ENCODE results near the gene NAB2.
A peak's percentile ranks its signal among the peaks of the same experiment; 100 is the strongest.

The NAB2 gene

GRCh38 chr12:57085999-57086492, 2.9 kb upstream of the NAB2 start:
- no peak for TF ChIP-seq ZNF274 (IDR thresholded peaks at IDR 0.05; ENCODE audit: low read depth, low read length)
- H3K4me3 ChIP-seq (ENCODE audit: low read length), result peak overlapping the region; percentile 77; the same call in 1 of the 2 replicates

DNA sequence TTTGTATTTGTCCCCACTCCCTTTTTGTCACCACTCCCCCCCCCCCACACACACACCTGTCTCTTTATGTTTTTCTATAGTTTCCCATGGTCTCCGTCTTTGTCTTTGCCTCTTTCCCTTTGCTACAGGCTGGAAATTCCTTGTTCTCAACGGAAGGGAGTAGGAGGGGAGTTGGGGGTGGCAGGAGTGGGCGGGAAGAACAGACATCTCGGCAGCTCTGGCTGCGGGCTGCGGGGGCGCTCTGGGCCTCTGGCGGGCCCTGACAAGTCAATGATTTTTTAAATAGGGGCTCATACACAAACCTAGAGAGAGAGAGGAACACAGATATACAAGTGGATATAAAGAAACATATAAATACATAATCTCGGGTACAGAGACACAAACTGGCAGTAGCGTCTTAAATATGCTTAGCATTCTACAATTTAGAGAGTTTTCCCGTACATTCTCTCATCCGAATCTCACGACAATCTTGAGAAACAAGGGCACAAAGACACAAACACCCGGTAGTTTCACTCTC, 2.4 kb upstream of the NAB2 start:
- H3K4me3 ChIP-seq (ENCODE audit: low read length), result peak overlapping the region; percentile 77
- no peak for TF ChIP-seq ZNF274 (IDR thresholded peaks at IDR 0.05; ENCODE audit: low read depth, low read length)

GRCh38 chr12:57087010-57087690, 1.8 kb upstream of the NAB2 start:
- no peak for TF ChIP-seq ZNF274 (IDR thresholded peaks at IDR 0.05; ENCODE audit: low read depth, low read length)
- peak overlapping the region; percentile 77 for H3K4me3 ChIP-seq (ENCODE audit: low read length)

DNA sequence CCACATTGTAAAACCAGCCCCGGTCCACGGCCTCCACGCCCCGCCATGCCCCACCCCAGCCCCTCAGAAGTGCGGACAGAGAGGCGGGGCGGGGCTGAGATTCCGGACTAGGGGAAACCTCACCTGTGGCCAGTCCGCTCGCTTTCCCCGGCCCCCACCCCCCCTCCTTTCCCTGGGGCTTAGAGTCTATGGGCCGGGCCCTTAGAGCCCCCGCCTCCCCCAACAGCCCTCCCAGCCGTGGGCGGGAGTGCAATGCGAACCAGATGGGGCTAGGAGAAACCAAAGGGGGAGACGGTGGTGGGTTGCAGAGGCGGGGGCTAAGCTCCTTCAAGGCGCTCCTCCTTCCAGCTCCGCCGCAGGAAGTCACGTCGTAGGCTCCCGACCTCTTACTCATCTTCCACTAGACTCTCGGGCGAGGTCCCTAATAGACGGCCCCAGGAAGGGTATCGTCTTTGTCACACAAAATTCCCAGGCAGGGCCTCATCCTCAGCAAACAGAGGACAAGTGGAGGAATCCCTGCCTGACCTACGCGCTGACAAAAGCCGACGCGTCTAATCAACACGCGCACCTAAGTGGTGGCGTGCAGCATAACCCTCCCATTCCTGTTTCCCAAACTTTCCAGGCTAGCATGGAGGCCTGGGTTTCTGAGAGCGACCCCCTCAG, 1.1 kb upstream of the NAB2 start:
- H3K4me3 ChIP-seq (ENCODE audit: low read length), result peak overlapping the region; percentile 40

GRCh38 chr12:57089271-57090245, 644 bp downstream of the NAB2 start:
- TF ChIP-seq ZNF274 (IDR thresholded peaks at IDR 0.05; ENCODE audit: low read depth, low read length), result no peak
- peak overlapping the region; percentile 80 for H3K4me3 ChIP-seq (ENCODE audit: low read length)

More for the DNA sequence above, 1.1 kb upstream of the NAB2 start:
- no peak for TF ChIP-seq ZNF274 (IDR thresholded peaks at IDR 0.05; ENCODE audit: low read depth, low read length)

DNA sequence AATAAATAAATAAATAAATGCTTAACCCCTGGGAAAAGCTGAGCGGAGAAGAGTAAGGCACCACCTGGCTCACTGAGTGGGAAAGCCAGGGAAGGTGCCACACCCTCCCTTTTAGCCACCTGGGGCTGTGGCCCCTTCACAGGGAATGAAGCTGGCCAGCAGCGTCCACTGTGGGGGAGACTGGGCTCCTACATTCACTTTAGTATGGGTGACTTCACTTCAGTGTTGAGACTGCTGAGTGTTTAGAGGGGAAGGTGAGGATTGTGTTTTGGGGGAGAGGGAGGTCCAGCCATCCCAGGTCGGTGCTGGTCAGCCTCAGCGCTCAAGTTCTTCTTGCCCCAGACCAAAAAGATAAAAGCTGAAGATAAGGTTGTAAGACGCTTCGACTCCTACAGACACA, 1.6 kb downstream of the NAB2 start:
- TF ChIP-seq ZNF274 (IDR thresholded peaks at IDR 0.05; ENCODE audit: low read depth, low read length), result no peak

GRCh38 chr12:57090924-57091637, 2.2 kb downstream of the NAB2 start:
- no peak overlapping the region for H3K4me3 ChIP-seq (ENCODE audit: low read length)
- TF ChIP-seq ZNF274 (IDR thresholded peaks at IDR 0.05; ENCODE audit: low read depth, low read length), result no peak

More for the DNA sequence above, 1.6 kb downstream of the NAB2 start:
- no peak overlapping the region for H3K4me3 ChIP-seq (ENCODE audit: low read length)

DNA sequence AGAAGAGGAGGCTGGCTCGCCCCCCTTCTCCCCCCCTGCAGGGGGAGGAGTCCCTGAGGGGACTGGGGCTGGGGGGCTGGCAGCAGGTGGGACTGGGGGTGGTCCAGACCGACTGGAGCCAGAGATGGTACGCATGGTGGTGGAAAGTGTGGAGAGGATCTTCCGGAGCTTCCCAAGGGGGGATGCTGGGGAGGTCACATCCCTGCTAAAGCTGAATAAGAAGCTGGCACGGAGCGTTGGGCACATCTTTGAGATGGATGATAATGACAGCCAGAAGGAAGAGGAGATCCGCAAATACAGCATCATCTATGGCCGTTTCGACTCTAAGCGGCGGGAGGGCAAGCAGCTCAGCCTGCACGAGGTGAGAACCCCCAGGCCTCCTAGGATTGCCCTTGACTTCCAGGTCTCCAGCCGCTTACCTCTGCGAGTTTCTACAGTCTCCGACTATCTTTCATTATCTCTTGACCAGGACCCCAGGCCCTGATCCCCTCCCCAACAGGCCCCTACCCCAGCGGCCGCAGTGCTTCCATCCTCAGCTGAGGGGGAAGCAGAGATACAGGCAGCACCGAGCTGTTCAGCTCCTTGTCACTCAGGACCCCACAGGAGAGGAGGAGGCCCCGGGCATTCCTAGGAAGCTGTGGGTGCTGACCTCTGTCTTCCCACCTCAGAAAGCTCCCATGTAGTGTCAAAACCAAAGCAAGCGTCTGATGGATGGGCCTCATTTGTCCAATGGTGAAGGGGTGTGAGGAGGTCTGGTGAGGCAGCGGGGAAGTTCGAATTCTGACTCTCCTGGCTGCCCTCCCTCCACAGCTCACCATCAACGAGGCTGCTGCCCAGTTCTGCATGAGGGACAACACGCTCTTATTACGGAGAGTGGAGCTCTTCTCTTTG, 3.0 kb downstream of the NAB2 start:
- no peak for TF ChIP-seq ZNF274 (IDR thresholded peaks at IDR 0.05; ENCODE audit: low read depth, low read length)
- H3K4me3 ChIP-seq (ENCODE audit: low read length), result no peak overlapping the region

DNA sequence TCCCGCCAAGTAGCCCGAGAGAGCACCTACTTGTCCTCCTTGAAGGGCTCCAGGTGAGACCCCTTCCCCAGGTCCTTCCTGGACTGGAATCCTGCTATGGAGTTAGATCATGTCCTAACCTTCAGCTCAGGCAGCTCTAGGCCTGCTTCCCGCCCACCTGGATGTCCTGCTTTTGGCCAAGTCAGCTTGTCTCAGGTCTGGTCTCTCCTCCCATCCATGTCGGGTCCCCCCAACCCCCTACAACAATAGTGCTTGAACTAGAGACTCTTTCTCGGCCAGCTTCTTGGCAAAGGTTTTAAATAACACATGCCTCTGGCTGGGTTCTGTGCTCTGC, 3.6 kb downstream of the NAB2 start:
- H3K4me3 ChIP-seq (ENCODE audit: low read length), result no peak overlapping the region
- TF ChIP-seq ZNF274 (IDR thresholded peaks at IDR 0.05; ENCODE audit: low read depth, low read length), result no peak

DNA sequence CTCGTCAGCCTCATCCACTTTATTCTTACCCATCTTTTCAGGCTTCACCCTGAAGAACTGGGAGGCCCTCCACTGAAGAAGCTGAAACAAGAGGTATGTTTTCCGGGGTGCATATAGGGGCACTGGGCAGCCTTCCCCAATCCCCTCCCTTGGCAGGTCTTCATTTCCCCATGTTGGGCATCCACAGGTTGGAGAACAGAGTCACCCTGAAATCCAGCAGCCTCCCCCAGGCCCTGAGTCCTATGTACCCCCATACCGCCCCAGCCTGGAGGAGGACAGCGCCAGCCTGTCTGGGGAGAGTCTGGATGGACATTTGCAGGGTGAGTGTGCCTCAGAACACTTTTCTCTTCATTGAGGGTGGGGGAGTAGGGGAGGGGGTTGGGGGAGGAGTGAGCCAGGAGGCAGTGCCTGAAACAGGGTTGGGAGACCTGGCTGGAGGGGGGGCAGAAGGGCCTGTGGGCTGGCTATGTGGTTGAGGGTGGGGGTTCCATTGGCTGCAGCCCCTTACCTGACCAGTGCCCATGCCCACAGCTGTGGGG, 4.0 kb downstream of the NAB2 start:
- H3K4me3 ChIP-seq (ENCODE audit: low read length), result no peak overlapping the region
- no peak for TF ChIP-seq ZNF274 (IDR thresholded peaks at IDR 0.05; ENCODE audit: low read depth, low read length)

- no peak overlapping the region for H3K4me3 ChIP-seq (ENCODE audit: low read length)
- TF ChIP-seq ZNF274 (IDR thresholded peaks at IDR 0.05; ENCODE audit: low read depth, low read length), result no peak
These were observed 4.7 kb downstream of the NAB2 start for GRCh38 chr12:57093415-57094207.

Measured in GM08714 (cell line).